Putamen (tissue), 1 donor: ENCODE data around the gene RASSF5.
A peak's percentile ranks its signal among the peaks of the same experiment; 100 is the strongest.

Source experiments
- DNase-seq: peaks from one replicate; pipeline ENCODE4 v3.0.0-alpha.2; 2016; ENCODE audit warnings: low spot score

The RASSF5 gene

GRCh38 chr1:206516728-206516990 lies 9.3 kb downstream of the RASSF5 start:
- DNase-seq: no peak

GRCh38 chr1:206517784-206518183 lies 10.5 kb downstream of the RASSF5 start:
- DNase-seq: no peak

- no peak for DNase-seq
Observed at GRCh38 chr1:206518206-206518605, 10.9 kb downstream of the RASSF5 start.

GRCh38 chr1:206518743-206519142 lies 11.4 kb downstream of the RASSF5 start:
- no peak for DNase-seq

- DNase-seq: no peak
Observed at GRCh38 chr1:206521127-206521526, 13.8 kb downstream of the RASSF5 start.

- no peak for DNase-seq
Observed at GRCh38 chr1:206521694-206522402, 14.5 kb downstream of the RASSF5 start.

GRCh38 chr1:206524739-206525364 lies 17.5 kb downstream of the RASSF5 start:
- DNase-seq: no peak

- no peak for DNase-seq
Observed at GRCh38 chr1:206526064-206526911, 19.0 kb downstream of the RASSF5 start.

- DNase-seq: no peak
Observed at GRCh38 chr1:206529425-206529824, 22.1 kb downstream of the RASSF5 start.

- DNase-seq: no peak
Observed at GRCh38 chr1:206532368-206532767, 25.0 kb downstream of the RASSF5 start.

- DNase-seq: no peak
Observed at GRCh38 chr1:206534552-206534951, 27.2 kb downstream of the RASSF5 start.

- DNase-seq: no peak
Observed at GRCh38 chr1:206535853-206536188, 28.5 kb downstream of the RASSF5 start.

- DNase-seq: no peak
Observed at GRCh38 chr1:206537141-206537540, 29.8 kb downstream of the RASSF5 start.

- DNase-seq: no peak
Observed at GRCh38 chr1:206538086-206538770, 30.9 kb downstream of the RASSF5 start.

- DNase-seq: no peak
Observed at GRCh38 chr1:206538901-206539640, 31.7 kb downstream of the RASSF5 start.

GRCh38 chr1:206540044-206540780 lies 32.9 kb downstream of the RASSF5 start:
- DNase-seq: peak; percentile 25

- DNase-seq: no peak
Observed at GRCh38 chr1:206541236-206541833, 34.0 kb downstream of the RASSF5 start.

GRCh38 chr1:206544562-206545257 lies 37.4 kb downstream of the RASSF5 start:
- DNase-seq: no peak

- DNase-seq: no peak
Observed at GRCh38 chr1:206545351-206545750, 38.0 kb downstream of the RASSF5 start.

GRCh38 chr1:206547104-206547503 lies 39.8 kb downstream of the RASSF5 start:
- no peak for DNase-seq
